T-helper 9 cell (primary cell): ENCODE measurements around the gene ARHGAP26.

ENCODE experiments used
- DNase-seq: peaks from one replicate; pipeline ENCODE4 v3.0.0-alpha.2; 2020

The ARHGAP26 gene

GRCh38 chr5:143019614-143020515, 249.7 kb downstream of the ARHGAP26 start:
- no peak for DNase-seq

DNA sequence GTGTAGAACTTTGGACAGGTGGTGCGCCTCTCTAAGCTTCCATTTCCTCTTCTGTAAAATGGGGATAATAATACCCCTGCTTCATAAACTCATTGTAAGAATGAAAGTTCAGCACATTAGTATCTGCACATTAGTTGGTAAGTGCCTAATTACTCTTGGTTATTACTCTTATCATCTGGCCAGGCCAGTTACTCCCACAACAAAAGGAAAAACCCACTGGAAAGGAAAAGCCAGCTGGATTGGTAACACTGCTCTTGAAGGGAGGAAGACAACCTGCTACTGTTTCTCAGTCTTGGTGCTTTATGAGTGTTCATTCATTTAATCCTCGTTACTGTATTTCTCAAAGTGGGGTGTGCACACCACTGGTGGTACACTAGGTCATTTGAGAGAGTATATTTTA, 251.4 kb downstream of the ARHGAP26 start:
- no peak for DNase-seq

GRCh38 chr5:143023411-143024096, 253.4 kb downstream of the ARHGAP26 start:
- no peak for DNase-seq

DNA sequence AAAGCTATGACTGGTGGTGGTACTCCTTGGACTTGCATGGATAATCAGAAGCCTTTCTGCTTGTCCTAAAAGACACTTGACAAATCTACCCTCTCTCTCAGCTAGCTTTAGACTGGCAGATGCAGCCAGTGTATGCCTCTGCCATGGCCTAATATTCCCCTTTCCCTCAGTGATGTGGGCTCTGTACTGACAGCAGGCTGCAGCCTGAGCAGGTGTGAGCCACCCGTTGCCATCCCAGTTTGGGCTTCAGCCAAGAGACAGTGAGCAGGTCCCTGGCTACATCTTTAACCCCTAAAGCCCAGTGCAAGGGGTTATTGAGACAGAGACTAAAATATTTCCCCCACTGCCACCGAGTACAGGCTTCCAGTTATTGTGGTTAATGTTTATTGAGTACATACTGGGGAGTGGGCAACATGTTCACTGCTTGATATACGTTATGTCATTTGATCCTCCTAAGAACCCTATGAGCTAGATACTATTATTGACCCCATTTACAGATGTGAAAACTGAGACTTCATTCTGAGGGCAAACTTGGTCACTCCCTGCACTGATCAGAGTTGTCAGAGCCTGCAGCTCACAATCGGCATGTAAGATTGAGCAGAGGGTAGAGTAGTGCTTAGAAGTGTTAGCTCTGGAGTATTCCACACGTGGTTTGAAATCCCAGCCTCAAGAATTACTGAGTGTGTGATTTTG, 254.2 kb downstream of the ARHGAP26 start:
- no peak for DNase-seq

GRCh38 chr5:143025376-143025775, 255.2 kb downstream of the ARHGAP26 start:
- DNase-seq, result no peak

- DNase-seq, result no peak
Measured at GRCh38 chr5:143025971-143026370, 255.8 kb downstream of the ARHGAP26 start.

GRCh38 chr5:143026380-143026779, 256.2 kb downstream of the ARHGAP26 start:
- DNase-seq, result no peak

- no peak for DNase-seq
Measured at GRCh38 chr5:143029293-143029692, 259.1 kb downstream of the ARHGAP26 start.

GRCh38 chr5:143030349-143030748, 260.2 kb downstream of the ARHGAP26 start:
- DNase-seq, result no peak

DNA sequence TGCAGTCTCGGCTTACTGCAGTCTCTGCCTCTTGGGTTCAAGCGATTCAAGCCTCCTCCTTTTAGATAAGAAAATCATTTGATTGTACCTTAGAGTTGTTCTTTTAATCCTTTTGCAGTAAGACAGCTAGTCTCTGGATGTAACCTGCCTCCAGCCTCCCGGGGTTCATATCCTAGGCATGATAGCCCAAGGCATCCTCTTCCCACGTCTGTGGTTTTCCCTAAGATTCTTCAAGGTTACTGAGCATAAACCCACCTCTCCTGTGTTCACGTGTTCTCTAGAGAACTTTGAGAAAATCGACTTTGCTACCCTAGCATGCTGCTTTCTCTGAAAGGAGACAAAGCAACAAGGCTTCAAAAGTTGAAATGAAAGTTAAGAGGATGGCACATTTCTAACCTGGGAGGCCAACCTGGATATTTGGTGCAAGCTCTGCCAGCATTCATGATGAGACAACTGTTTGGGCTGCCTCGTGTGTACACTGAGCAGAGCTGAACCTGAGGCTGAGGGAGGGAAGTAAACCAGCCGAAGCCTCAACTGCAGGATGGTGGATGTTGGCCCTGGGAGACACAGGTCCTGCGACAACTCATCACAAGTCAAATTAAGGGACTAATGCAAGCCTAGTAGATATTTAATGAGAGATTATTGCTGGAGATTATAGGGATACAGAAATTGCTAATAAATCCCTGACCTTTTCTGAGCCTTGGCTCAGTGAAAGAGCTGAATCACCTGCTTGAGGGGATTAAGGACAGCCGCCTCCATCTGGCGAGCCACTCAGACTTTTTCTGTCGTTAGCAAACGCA, 261.8 kb downstream of the ARHGAP26 start:
- no peak for DNase-seq

DNA sequence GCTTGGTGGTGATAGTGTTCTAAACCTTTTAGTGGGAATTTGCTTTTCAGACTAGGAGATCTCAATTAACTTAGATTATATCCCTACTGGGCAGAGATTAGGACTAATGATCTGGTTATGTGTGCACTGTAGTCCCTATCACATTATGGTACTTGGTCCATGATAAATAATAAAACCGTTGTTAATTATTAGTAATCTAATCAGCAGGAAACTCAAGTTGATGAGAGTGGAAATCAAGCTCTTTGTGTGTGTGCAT, 262.3 kb downstream of the ARHGAP26 start:
- DNase-seq, result no peak

DNA sequence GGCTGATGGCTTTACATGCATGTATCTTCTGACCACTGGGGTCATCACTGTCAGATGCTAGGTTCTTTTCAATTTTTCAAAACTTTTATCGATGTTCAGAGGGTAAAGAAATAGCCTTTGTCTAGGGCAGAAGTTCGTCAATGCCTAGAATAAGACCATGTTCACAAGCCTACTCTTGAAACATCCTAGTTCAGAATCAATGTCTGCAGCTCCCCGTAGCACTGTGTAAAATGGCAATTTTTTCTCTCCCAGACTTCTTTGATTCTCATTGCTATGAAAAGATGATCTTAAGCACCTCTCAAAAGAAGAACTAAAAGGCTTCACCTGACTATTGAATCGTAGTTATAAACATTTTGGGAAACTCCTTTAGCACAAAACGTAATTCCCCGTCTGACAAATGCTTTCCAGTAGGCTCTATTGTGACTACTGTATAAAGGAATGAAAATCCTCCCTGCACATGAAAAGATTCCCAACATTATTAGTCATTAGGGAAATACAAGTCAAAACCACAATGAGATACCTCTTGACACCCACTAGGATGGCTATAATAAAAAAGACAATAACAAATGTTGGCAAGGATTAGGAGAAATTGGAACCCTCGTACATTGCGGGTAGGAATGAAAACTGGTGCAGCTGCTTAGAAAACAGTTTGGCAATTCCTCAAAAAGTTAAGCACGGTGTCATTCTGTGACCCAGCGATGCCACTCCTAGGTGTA, 263.5 kb downstream of the ARHGAP26 start:
- no peak for DNase-seq

- no peak for DNase-seq
Measured at GRCh38 chr5:143036146-143036927, 266.2 kb downstream of the ARHGAP26 start.

DNA sequence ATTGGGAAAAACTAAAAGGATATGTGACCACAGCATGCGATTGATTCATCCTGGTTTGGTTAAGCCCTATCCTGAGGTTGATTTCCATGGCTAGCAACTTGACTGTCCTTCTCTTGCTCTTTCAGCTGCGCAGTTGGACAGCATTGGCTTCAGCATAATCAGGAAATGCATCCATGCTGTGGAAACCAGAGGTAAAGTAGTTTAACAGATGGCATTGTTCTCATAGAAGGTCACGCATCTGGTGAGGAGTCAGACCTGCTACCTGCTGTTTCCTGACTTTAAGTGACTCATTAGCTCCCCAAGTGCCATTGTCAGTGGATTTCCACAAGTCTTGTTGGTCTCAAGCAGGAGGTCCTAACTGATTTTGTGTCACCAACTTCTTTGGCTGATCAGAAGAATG, 266.9 kb downstream of the ARHGAP26 start:
- no peak for DNase-seq

DNA sequence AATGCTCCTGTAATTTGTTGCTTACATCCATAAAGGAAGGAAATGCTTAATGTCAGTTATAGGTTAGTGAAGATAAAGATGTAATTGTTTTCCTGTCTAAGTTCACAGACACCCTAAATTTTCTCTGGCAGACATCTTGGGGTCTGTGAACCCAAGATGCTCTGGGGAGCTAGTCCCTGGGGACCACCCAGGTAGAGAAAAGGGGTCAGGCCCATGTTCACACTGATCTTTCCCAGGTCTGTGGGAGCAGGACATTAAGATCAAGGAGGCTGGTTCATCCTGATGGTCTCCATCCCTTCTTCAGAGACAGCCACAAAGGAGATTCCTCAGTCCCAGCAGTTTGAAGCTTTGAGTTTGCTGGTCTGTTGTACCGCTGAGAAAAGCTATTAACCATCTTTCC, 267.5 kb downstream of the ARHGAP26 start:
- DNase-seq, result no peak

GRCh38 chr5:143040622-143041021, 270.4 kb downstream of the ARHGAP26 start:
- no peak for DNase-seq

- DNase-seq, result no peak
Measured at GRCh38 chr5:143041461-143041860, 271.3 kb downstream of the ARHGAP26 start.

- no peak for DNase-seq
Measured at GRCh38 chr5:143041972-143042770, 272.0 kb downstream of the ARHGAP26 start.

- no peak for DNase-seq
Measured at GRCh38 chr5:143044265-143044664, 274.1 kb downstream of the ARHGAP26 start.

- DNase-seq, result no peak
Measured at GRCh38 chr5:143045062-143045461, 274.9 kb downstream of the ARHGAP26 start.

GRCh38 chr5:143046314-143046713, 276.1 kb downstream of the ARHGAP26 start:
- no peak for DNase-seq
